Astrocyte of the hippocampus (primary cell): ENCODE measurements around the gene GMNC.

ENCODE experiments used
- DNase-seq: peaks from one replicate; pipeline ENCODE4 v3.0.0; 2011; ENCODE audit warnings: low read depth, low spot score

The GMNC gene

DNA sequence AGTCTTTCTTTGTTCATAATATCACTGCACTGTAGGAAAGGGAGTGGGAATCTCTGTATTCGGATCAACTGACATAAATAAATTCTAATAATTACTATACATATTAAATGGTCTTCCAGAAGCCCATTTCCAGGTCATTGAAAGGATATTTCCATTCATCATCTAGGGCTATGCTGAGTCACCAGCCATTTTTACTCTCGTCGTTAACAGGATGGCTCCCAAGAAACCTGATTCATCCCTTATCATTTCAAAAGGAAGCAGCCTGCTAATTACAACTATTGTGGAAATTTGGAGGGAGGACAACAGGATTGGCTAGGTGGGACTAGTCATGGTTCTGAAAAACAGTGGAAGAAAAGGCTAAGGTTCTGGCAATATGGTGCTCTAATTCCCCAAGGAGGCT is 13.6 kb downstream of the GMNC start:
- DNase-seq, result no peak

DNA sequence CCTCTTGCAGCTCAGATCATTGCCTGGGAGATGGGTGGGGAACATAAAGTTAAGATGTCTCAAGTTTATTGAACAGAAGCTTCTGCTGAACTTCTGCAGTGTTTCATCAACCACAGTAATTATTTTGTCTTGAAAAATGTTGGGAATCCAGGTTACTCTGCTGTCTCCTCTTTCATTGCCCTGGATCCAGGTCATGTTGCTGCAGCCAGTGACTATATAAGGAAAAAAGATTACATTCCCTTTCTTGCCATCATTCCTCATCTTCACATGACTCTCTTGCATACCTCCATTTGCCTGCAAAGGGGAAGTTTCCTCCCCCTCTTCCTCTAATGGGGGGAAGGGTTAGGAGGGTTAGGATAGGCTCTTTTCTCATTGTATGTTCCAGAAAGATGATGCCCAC is 15.1 kb downstream of the GMNC start:
- DNase-seq, result no peak

DNA sequence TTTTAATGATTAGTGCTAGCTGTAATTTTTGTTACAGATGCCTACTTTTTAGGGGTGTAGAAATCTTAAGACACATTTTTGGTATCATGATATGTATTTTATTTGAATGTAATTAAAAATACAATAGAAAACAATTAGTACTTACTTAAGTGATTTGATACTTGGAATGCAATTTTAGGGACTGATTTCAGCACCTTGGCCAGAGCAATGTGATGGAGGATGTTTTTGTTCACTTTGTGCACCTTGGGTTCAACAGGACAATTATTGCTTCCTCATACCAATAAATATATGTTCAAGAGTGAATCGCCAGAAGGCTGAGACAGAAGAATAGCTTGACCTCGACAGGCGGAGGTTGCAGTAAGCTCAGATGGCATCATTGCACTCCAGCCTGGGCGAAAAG is 22.3 kb downstream of the GMNC start:
- DNase-seq, result peak; percentile 31

DNA sequence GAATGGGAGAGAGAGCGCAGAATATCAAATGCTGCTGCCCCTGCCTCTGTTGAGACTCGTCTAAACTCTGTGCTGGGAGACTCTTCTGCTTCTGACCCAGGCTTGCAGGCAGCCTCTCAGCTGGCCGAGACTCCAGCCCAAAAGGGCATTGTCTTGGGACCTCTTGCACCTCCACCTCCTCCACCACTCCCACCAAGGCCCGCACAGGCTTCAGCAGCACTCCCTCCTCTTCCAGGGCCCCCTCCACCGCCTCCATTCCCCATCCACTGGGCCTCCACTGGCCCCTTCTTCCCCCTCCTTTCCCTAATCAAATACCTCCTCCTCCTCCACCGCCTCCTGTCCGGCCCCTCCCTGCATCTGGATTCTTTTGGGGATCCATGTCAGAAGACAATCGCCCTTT is 31.3 kb downstream of the GMNC start:
- no peak for DNase-seq

DNA sequence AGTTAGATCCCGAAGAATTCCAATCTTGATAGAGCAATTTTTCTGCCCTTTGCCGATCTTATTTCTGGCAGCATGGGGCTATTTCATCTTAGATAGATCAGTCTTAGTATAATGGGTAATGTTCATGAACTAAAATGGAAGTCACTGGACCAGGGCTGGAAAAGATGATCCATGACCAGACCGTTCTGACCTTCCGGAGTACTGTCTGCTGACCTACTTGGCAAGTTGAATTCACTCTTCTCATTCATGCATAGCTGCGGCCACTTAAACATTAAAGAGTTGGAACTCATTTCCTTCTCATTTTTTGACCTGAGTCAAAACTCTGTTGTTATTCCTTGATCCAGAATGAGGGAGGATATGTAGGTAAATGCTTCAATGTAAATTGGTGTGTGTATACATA is 32.5 kb downstream of the GMNC start:
- no peak for DNase-seq

DNA sequence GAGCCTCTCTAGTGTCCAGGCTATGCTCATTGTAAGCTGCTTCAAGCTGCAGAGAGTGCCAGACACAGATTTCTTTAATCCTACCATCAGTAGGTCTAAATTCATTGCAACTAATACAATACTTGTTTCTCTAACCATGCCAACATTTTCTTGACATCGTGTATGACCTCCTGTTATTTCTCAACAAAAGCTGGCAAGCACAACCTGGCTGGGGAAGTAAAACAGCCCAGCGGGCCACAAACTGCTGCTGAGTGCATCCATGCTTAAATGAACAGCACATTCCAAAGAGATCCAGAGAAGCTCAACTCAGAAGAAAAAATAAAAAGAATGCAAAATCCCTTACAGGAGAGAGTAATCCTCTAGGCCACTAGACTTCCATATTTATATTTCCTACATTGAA is 36.5 kb downstream of the GMNC start:
- DNase-seq, result peak; percentile 60

DNA sequence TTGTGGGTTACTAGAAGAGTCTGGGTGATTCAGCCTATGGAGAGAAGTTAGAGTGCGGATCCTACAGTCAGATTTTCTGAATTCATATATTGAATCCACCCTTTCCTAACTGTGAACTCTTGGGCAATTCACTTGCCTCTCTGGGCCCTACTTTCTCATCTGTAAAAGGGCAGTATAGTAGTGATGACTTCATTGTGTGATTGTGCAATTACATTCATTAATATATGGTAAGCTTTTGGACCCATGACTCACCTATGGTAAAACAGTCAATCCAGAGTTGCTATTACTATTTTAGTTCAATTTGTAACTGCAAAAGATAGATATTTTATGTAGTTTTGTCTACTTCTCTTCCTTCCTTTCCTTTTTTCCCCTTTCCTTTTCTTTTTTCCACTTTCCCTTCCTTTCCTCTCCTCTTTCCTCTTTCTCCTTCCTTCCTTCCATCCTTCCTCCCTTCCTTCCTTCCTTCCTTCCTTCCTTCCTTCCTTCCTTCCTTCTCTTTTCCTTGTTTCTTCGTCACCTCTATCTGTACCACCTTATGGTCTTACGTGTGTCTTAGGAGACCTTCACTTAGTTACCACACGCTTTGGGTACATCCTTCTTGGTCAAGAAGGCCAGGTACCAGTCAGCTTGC is 37.0 kb downstream of the GMNC start:
- DNase-seq, result no peak

DNA sequence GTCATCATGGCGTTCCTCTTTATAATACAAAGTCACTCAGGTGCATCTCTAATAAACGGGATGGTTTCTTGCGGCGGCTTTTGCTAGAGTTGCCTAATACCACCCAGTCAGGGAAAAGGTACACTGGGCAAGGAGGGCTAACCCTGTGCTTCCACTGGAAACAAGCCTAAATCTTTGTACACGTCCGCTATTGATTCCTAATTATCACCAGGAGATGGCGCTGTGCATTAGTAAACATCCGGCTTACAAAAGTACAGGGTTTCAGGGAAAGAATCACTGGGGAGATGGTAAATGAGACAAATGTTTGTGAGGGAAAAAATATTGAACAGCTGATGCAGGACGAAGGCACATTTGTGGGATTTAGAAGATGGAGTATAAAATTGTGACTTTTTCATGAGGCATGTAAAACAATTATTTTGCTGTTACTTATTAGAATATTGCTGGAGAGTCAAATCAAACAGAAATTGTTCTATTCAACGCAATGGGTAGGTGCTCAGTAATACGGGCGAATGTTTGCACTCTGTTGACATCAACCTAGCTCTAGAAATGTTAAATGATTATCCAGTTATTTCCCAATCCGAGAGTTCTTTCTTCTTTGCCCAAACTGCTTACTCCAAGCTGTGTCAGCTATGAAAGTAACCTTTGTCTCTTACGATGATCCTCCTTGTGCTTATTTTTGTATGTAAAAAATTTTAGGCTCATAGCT is 50.6 kb downstream of the GMNC start:
- DNase-seq, result peak; percentile 68

DNA sequence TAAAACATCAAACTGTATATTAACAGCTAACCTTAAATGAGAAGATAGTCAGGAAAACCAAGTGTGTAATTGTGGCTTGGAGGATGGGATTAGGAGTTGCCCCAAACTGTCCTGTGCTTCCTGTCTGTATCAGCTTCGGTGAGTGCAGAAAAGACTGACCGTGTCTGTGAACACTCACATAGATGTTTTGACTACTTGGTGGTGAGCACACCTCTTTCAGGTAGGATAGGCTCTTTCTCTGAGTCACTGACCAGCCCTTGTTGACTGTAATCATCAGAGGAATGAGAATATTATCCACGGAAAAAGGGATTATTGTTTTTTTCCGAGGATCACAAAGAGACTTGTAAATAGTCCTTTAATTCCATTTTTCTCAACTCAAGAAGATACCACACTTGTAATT is 51.5 kb downstream of the GMNC start:
- DNase-seq, result no peak

DNA sequence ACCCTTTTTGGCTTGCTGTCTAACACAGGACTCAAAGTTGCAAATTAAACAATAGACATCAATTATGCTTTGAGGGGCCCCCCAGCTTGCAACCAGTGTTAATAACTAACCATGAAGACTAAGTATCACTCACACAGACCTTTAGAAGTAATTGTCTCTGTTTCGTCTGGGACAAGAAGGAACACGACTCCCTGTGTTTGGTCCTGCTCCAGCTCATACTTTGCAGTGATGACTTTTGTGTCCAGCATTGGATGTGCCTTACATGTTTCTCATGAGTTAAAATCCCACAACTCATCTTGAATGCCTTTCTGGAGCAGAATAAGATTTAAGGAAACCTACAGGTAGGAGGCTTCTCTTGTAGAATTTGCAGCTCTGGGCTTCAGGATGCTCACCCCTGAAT is 53.1 kb downstream of the GMNC start:
- no peak for DNase-seq

DNA sequence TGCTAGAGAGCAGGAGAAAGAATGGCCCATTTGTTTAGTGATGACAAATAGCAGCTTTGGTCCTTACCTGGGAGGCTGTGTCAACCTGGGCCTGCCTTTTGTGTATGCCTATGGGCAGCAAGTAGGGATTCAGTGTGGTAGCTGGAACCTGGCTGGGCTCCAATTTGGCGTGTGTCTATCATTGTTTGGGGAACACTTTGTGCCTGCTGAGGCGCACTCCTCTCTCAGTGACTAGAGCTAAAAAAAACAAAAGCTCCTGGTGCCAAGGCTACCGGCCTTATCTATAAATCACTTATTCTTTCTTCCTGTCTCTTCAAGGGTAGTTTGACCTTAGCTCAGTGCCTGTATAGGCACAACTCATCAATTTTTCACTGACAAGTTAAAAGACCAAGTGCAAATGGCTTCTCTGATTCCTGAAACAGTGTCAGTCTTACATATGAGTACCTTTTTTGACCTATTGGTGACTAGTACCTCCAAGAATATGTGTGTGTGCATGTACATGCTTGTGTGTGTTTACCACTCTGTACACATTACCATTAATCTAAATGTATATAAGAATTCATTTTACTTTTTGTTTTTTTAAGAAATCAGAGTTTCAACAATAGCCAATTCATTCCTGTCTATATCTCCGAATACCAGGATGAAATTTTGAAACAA is 54.6 kb downstream of the GMNC start:
- DNase-seq, result peak; percentile 29
